VCaP (cell line): ENCODE results near the gene VGF.
"Not testable (repeated sequence)": the region's sequence is repeated elsewhere in the genome, so short reads cannot be mapped to it uniquely, and the experiment has no call there.

ENCODE experiments used
- H3K27ac ChIP-seq: fragments of 450-650 bp; 2 replicates; pipeline ENCODE4 v1.5.1; 2017
- TF ChIP-seq, protein P1 (sequence below): fragments of 450-650 bp; conservative IDR thresholded peaks from 2 replicates; pipeline ENCODE4 v1.5.1; 2017; ENCODE audit warnings: mild to moderate bottlenecking, moderate library complexity

The VGF gene

DNA sequence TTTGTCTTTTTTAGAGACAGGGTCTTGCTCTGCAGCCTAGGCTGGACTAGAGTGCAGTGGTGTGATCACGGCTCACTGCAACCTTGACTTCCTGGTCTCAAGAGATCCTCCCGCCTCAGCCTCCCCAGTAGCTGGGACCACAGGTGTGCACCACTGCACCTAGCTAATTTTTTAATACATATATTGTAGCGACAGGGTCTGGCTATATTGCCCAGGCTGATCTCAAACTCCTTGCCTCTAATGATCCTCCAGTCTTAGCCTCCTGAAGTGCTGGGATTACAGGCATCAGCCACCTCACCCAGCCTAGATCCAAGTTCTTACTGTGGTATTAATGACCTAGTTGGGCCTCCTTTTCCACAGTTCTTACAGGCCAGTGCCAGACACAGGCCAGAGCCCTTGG is 50.2 kb downstream of the VGF start:
- no peak overlapping the region for H3K27ac ChIP-seq

DNA sequence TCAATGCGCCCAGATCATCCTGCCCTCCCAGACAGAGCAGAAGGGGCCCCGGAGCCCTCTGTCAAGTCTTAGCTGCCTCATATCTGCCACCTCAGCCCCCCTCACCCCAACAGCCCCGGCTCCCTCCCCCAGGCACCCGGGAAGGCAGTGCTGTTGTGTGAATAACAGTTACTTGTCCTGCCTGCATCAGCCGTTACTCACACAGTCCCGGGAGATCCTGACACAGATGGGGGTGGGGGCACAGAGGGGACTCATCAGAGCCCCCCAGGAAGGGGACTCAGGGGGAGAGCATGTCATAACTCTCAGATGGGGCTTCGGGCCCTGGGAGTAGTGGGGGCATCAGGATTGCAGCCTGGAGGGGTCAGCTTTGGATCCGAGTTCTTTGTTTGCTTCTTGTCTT is 50.9 kb downstream of the VGF start:
- no peak overlapping the region for H3K27ac ChIP-seq
- TF ChIP-seq, protein P1, sequence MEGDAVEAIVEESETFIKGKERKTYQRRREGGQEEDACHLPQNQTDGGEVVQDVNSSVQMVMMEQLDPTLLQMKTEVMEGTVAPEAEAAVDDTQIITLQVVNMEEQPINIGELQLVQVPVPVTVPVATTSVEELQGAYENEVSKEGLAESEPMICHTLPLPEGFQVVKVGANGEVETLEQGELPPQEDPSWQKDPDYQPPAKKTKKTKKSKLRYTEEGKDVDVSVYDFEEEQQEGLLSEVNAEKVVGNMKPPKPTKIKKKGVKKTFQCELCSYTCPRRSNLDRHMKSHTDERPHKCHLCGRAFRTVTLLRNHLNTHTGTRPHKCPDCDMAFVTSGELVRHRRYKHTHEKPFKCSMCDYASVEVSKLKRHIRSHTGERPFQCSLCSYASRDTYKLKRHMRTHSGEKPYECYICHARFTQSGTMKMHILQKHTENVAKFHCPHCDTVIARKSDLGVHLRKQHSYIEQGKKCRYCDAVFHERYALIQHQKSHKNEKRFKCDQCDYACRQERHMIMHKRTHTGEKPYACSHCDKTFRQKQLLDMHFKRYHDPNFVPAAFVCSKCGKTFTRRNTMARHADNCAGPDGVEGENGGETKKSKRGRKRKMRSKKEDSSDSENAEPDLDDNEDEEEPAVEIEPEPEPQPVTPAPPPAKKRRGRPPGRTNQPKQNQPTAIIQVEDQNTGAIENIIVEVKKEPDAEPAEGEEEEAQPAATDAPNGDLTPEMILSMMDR = no peak

More for the DNA sequence above, 50.2 kb downstream of the VGF start:
- TF ChIP-seq, protein P1 = no peak

DNA sequence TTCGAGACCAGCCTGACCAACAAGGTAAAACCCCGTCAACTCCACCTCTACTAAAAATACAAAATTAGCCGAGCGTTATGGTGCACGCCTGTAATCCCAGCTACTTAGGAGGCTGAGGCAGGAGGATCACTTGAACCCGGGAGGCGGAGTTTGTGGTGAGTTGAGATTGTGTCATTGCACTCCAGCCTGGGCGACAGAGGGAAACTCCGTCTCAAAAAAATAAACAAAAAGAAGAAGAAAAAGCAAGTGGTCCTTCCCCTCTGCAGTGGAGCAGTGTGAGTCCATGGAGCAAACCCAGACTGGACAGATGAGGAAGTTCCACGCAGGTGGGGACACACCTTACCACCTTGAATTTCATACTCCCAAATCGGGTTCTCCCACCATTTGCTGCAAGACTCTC is 51.5 kb downstream of the VGF start:
- TF ChIP-seq, protein P1 = no peak
- H3K27ac ChIP-seq = no peak overlapping the region

DNA sequence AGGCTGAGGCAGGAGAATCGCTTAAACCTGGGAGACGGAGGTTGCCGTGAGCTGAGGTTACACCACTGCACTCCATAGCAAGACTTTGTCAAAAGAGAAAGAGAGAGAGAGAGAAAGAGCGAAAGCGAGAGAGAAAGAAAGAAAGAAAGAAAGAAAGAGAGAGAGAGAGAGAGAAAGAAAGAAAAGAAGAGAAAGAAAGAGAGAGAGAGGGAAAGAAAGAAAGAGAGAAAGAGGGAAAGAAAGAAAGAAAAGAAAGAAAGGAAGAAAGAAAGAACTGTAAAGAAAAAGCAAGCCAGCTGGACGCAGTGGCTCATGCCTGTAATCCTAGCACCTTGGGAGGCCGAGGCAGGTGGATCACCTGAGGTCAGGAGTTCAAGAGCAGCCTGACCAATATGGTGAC is 52.2 kb downstream of the VGF start:
- H3K27ac ChIP-seq = not testable (repeated sequence)
